ENCODE data around the gene SUN2.

SUN2 gene

GRCh38 chr22:38748487-38749136 lies 7.2 kb downstream of the SUN2 start:
- no peak for TF ChIP-seq CTCF (conservative IDR thresholded peaks at IDR 0.05; ENCODE audit: low read depth, low read length)
- no peak for DNase-seq (ENCODE audit: low read depth)
- H3K4me3 ChIP-seq (ENCODE audit: low read length), result no peak overlapping the region

GRCh38 chr22:38745676-38746460 lies 9.9 kb downstream of the SUN2 start:
- H3K4me3 ChIP-seq (ENCODE audit: low read length), result no peak overlapping the region
- no peak for DNase-seq (ENCODE audit: low read depth)
- no peak for TF ChIP-seq CTCF (conservative IDR thresholded peaks at IDR 0.05; ENCODE audit: low read depth, low read length)

GRCh38 chr22:38744981-38745380 lies 10.8 kb downstream of the SUN2 start:
- no peak for TF ChIP-seq CTCF (conservative IDR thresholded peaks at IDR 0.05; ENCODE audit: low read depth, low read length)
- DNase-seq (ENCODE audit: low read depth), result no peak

GRCh38 chr22:38742176-38742942 lies 13.4 kb downstream of the SUN2 start:
- no peak overlapping the region for H3K4me3 ChIP-seq (ENCODE audit: low read length)
- no peak for DNase-seq (ENCODE audit: low read depth)
- no peak for TF ChIP-seq CTCF (conservative IDR thresholded peaks at IDR 0.05; ENCODE audit: low read depth, low read length)

More at GRCh38 chr22:38744981-38745380, 10.8 kb downstream of the SUN2 start:
- H3K4me3 ChIP-seq (ENCODE audit: low read length), result no peak overlapping the region

- no peak for DNase-seq (ENCODE audit: low read depth)
- no peak for TF ChIP-seq CTCF (conservative IDR thresholded peaks at IDR 0.05; ENCODE audit: low read depth, low read length)
Observed at GRCh38 chr22:38741576-38741975, 14.2 kb downstream of the SUN2 start.

GRCh38 chr22:38741166-38741565 lies 14.6 kb downstream of the SUN2 start:
- no peak for TF ChIP-seq CTCF (conservative IDR thresholded peaks at IDR 0.05; ENCODE audit: low read depth, low read length)
- no peak overlapping the region for H3K4me3 ChIP-seq (ENCODE audit: low read length)
- no peak for DNase-seq (ENCODE audit: low read depth)

More at GRCh38 chr22:38741576-38741975, 14.2 kb downstream of the SUN2 start:
- H3K4me3 ChIP-seq (ENCODE audit: low read length), result no peak overlapping the region

Measured in retinal pigment epithelial cell (primary cell).